Stimulated activated CD8-positive, alpha-beta memory T cell treated with anti-CD3 and anti-CD28 coated beads, Interleukin-7, amount 100 ng/mL, for 4 hours (primary cell): ENCODE measurements around the gene MAST4.
"Not testable (repeated sequence)": the region's sequence is repeated elsewhere in the genome, so short reads cannot be mapped to it uniquely, and the experiment has no call there.

ENCODE experiments used
- DNase-seq, 2 donors: peaks; one replicate each; pipeline ENCODE4 v3.0.0-alpha.2; 2020; ENCODE audit warnings: low read depth in 2 of 2

Gene MAST4

DNA sequence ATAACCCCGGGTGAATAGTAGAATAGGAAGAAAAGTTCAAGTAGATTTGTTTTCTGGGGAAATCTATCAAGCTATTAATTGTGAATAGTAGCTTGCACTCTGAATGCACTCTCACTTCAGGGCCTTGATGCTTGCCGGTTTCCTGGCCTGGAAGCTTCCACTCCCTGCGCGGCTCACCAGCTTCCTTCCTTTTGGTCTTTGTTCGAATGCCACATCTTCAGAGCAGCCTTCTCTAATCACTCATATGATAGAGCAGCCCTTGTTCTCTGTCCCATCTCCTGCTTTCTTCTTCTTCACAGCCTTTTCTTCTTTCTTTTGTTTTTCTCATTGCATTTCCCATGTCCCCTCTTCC lies 146.7 kb downstream of the MAST4 start:
- no peak for DNase-seq

DNA sequence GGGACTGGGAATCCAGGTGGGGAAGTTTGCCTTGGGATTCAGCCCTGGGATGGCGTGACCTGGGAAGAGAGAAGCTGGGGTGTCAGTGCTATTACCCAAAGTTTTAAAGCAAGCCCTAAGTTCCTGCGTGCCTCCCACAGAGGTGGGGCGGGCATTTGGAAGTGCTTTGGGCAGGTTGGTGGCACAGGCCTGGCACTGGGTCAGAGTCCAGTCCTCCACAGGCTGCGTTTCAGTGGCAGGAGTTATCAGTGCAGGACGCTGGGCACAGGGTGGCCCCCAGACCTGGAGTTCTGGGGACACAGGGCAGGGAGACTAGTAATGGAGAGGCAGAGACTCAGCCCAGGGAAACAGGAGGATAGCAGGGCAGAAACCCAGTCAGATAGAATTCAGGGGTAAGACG lies 147.2 kb downstream of the MAST4 start:
- DNase-seq, result no peak

DNA sequence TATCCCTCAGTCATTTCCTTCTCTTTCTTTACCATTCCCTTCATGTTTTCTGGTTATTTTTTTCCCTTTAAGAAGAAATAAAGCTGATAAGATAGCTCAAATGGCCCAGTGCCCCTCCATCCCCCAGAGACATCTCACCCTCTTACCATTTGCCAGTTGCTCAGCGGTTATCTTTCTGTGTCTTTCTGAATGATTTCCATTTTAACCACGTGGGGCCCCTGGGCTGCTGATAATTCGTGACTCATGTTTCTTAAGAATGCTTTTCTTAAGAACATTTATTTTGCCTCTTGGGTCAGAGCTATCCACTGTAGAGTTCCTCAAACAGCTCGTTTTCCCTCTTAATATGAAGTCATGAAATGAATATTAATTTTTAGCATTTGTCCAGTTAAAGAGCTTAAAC lies 147.8 kb downstream of the MAST4 start:
- no peak for DNase-seq

DNA sequence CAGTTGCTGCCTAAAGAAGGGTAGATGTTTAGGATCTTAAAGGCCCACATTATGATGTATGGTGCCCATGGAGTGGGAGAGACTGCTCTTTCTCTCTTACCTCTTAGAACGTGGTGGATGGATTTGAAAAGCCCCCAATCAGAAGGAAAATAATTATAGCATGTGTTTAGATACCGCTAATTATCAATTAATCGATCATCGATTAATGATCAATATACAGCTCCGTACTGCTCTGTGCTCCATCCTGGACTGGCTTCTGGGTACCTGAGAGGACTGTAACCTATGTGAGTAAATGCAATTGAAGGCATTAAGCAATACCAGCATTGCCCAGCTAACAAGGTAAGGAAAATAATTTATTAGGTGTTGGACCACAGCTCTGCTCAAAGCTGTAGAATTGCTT lies 149.1 kb downstream of the MAST4 start:
- DNase-seq, result no peak

- DNase-seq, result no peak
Observed at GRCh38 chr5:66747607-66748006, 151.4 kb downstream of the MAST4 start.

DNA sequence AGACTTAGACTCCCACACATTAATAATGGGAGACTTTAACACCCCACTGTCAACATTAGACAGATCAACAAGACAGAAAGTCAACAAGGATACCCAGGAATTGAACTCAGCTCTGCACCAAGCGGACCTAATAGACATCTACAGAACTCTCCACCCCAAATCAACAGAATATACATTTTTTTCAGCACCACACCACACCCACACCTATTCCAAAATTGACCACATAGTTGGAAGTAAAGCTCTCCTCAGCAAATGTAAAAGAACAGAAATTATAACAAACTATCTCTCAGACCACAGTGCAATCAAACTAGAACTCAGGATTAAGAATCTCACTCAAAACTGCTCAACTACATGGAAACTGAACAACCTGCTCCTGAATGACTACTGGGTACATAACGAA lies 156.5 kb downstream of the MAST4 start:
- DNase-seq, result not testable (repeated sequence)

- DNase-seq, result no peak
Observed at GRCh38 chr5:66757219-66757833, 161.1 kb downstream of the MAST4 start.

GRCh38 chr5:66757834-66758371 lies 161.7 kb downstream of the MAST4 start:
- no peak for DNase-seq

DNA sequence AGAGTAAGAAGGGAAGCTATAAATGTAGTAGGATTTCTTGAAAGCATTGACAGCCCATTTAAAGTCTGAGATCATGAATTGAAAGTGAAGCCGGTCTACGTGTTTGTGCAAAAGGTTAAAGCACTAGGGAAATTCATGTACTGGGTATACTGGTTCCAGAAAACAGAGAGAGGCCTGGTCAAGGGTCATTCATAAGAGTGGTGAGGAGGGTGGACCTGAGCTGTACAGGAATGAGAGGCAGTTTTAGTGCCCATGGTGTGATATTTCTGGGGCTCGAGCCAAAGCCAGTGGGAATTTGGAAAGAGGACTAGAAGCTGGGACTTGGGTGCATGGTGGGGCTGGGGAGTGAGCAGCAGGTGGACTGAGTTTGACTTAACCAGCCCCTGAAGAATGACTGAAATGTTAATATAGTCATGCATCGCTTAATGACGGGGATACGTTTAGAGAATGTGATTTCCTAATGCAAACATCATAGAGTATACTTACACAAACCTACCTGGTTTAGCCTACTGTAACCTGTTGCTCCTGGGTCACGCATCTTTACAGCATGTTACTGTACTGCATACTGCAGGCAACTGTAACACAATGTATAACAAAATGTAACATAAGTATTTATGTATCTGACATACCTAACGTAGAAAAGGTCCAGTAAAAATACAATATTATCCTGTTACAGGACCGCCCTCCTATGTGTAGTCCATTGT lies 173.0 kb downstream of the MAST4 start:
- DNase-seq, result no peak

GRCh38 chr5:66769839-66770617 lies 173.8 kb downstream of the MAST4 start:
- no peak for DNase-seq

DNA sequence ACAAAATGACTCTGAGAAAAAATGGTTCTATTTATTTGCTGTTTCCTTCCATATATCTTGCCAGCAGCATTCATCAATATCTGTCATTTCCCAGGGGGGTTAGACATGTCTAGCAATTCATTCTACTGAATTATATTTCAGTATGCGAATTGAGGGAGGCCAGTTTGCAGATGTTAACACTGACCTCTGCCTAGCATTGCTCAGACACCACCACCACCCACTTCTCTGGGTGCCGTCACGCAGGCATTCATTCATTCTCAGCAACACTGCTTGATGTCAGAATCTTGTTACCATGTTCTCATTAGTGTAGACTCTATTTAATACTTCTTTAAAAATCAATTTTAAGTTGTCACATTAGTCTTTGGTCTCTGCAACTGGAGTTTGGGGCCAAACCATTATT lies 181.7 kb downstream of the MAST4 start:
- no peak for DNase-seq

- no peak for DNase-seq
Observed at GRCh38 chr5:66779528-66779927, 183.3 kb downstream of the MAST4 start.

GRCh38 chr5:66788556-66788955 lies 192.4 kb downstream of the MAST4 start:
- no peak for DNase-seq

- no peak for DNase-seq
Observed at GRCh38 chr5:66789434-66789833, 193.2 kb downstream of the MAST4 start.

GRCh38 chr5:66793049-66793448 lies 196.9 kb downstream of the MAST4 start:
- DNase-seq, result no peak

- no peak for DNase-seq
Observed at GRCh38 chr5:66795682-66796081, 199.5 kb downstream of the MAST4 start.

DNA sequence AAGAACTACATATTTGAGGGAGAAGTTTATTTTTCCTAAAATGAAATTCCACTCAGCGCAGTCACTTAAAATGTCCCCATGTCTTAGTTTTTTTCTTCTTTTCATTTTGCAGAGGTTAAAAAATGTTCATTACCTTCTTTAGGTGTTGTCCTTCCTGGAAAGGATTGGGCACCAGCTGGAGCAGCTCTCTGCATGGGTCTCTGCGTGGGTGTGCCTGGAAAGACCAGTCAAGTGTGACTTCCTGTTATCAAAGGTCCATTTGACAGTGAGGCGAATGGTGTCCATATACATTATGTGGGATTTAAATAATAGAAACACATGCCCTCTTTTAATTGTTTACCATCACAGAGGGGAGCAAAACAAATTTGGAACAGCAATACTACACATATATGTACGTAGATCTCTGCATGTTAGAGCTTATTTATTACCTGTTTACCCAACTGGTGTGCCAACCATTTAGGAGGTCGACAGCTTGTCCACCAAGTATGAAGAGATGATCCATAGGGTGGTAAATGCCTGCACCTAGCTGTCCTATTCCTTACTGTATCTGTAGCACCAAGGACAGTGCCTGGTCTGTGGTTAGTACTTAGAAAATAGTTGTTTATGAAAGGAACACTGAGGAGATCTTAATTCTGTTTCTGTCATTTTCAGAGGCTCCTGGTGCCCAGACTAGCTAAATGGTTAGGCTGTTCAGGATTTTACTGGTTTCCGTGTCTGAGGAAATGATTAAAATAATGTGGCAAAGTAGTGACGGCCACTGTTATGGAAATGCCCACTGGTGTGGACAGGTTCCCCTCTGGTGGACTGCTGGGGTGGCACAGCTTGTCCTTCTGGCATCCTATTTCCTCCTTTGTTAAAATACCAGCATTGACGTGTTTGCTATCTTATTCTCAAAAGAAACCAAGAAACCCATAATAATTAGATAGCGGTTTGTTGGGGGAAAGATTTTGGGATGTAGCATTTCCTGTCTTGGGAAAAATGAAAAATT lies 200.4 kb downstream of the MAST4 start:
- DNase-seq, result no peak

- no peak for DNase-seq
Observed at GRCh38 chr5:66802941-66803340, 206.7 kb downstream of the MAST4 start.

DNA sequence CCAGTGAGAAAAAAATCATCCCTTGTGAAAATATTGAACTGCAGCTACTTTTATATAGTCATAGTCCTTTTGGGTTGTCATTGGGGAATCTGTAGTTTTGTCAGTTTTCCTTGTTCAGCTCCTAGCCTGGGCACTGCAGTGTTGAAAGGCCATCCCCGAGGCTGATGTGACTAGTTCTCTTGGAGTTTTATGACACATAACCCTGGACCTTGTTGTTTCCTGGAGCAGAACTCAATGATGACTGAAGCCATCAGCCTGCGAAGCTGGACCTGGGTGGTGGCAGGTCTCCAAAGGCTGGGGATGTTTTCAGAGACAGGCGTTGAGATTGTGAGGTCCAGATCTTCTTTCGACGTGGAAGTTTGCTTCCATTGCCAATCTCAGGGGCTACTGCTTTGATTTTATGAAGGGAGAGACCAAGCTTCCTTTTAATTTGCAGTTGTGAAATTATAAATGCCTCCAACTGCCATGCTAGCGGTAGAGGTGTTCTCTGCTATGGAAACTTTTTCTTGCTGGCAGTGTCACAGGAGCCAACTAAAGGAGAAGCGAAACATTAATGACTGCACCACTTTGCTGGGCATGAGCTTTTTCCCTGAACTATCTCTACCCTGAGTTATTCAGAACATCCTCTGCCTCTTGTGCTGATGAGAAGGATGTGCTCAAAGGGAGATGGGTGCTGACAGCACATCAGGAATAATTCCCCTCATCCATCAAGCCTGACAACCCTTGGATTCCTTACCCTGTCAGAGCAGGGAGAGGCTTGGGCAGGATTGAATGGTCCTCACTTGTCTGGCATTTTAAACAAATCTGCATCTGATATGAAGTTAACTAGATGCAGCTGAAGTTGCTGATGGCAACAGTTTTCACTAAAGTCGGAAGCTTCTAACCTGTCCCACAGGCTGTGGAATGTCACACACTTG lies 209.6 kb downstream of the MAST4 start:
- DNase-seq, result no peak

- no peak for DNase-seq
Observed at GRCh38 chr5:66807743-66808142, 211.6 kb downstream of the MAST4 start.

DNA sequence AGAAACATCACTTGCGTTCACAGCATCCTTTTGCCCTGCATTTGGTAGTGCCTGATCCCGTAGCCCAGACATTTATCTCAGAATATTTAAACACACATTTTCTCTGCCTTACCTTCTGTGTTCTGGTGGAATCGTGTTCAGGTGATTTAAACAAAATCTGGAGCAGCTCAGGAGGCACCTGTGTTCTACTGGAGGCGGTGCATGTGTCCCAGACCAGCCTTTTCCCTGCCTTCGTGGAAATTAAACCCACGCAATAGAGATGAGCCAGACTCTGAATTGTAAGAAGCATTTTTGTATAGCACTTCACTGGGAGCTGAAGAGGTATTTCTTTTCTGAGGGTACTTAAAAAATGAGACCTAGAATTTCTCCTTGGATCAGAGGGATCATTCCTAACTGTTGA lies 212.5 kb downstream of the MAST4 start:
- DNase-seq, result no peak
